ENCODE data around the gene RABGEF1.
A peak's percentile ranks its signal among the peaks of the same experiment; 100 is the strongest.
"Not testable (repeated sequence)": the region's sequence is repeated elsewhere in the genome, so short reads cannot be mapped to it uniquely, and the experiment has no call there.

Gene RABGEF1

GRCh38 chr7:66843492-66843891 lies 103.0 kb downstream of the RABGEF1 start:
- not testable (repeated sequence) for H3K9me3 ChIP-seq (ENCODE audit: low read length); H2AFZ ChIP-seq (ENCODE audit: low read depth, low read length); H3K27me3 ChIP-seq (ENCODE audit: insufficient read depth, low read length); H3K36me3 ChIP-seq (ENCODE audit: insufficient read depth, low read length)
- H3K4me3 ChIP-seq (ENCODE audit: low read length), result peak overlapping the region; percentile 88
- peaks cover 14% of the 10 kb centered on the region for H3K4me1 ChIP-seq (ENCODE audit: insufficient read depth, low read length)

- Histone ChIP-seq H3K9me3 (ENCODE audit: low read length) (no peaks in the 10 kb centered on the region), H3K4me1 (ENCODE audit: insufficient read depth, low read length) (peaks cover 14% of the 10 kb centered on the region), H3K27me3 (ENCODE audit: insufficient read depth, low read length) (no peaks in the 10 kb centered on the region)
Observed at GRCh38 chr7:66844552-66845378, 104.2 kb downstream of the RABGEF1 start.

DNA sequence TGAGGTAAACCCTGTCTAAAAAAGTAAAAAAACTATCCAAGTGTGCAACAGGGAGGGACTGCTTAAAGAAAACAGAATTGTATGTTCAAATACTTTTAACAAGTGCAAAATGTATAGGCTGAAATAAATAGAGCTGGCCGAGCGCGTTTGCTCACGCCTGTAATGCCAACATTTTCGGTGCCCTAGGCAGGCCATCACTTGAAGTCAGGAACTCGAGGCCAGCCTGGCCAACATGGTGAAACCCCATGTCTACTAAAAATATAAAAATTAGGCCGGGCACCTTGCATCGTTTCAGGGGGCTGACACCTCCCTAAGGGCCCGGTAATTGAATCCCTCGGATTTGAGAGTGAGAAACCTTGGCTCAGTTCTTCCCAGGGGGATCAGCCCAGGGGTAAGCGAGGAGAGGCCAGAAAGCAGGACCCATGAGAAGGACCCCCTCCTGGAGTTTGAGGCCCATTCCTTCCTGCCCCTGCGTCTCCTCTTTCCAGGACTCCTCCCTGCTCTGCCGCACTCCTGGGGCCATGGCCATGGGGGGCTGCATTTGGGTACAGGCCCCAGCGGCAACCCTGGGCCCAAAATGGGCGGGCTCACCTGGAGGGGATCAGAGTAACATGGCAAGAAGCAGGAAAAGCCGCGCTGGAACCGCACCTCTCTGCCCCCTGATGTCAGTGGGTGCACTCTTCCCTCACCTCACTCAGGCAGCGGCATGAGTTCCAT lies 105.0 kb downstream of the RABGEF1 start:
- H3K9me3 ChIP-seq (ENCODE audit: low read length), result no peaks in the 10 kb centered on the region
- H3K36me3 ChIP-seq (ENCODE audit: insufficient read depth, low read length), result peaks cover 2% of the 10 kb centered on the region
- H3K27me3 ChIP-seq (ENCODE audit: insufficient read depth, low read length), result no peaks in the 10 kb centered on the region
- peaks cover 14% of the 10 kb centered on the region for H3K4me1 ChIP-seq (ENCODE audit: insufficient read depth, low read length)
- peak overlapping the region; percentile 49 for H2AFZ ChIP-seq (ENCODE audit: low read depth, low read length)
- H3K4me3 ChIP-seq (ENCODE audit: low read length), result peak overlapping the region; percentile 88

More at GRCh38 chr7:66844552-66845378, 104.2 kb downstream of the RABGEF1 start:
- Histone ChIP-seq H2AFZ (ENCODE audit: low read depth, low read length) (peak overlapping the region; percentile 52), H3K4me3 (ENCODE audit: low read length) (peak overlapping the region; percentile 88), H3K36me3 (ENCODE audit: insufficient read depth, low read length) (peaks cover under 1% of the 10 kb centered on the region)

DNA sequence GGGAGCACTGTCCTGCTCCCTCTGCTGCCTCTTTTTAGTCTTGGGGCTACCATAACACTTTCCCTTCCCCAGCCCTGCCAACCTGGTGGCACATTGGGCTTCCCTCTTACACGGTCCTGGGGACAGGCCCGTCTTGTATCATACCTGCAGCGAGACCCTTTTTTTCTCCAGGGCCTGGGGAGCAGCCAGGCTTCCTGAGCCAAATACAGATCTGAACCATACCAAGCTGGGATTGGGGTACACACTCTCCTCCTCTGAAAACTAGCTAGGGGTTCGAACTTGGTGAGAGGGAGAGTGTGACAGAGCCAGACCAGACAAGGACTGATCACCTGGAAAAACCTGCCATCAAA lies 105.5 kb downstream of the RABGEF1 start:
- H3K9me3 ChIP-seq (ENCODE audit: low read length); H3K4me3 ChIP-seq (ENCODE audit: low read length); H3K27me3 ChIP-seq (ENCODE audit: insufficient read depth, low read length); H3K36me3 ChIP-seq (ENCODE audit: insufficient read depth, low read length); H2AFZ ChIP-seq (ENCODE audit: low read depth, low read length): not testable (repeated sequence)
- peaks cover 14% of the 10 kb centered on the region for H3K4me1 ChIP-seq (ENCODE audit: insufficient read depth, low read length)

DNA sequence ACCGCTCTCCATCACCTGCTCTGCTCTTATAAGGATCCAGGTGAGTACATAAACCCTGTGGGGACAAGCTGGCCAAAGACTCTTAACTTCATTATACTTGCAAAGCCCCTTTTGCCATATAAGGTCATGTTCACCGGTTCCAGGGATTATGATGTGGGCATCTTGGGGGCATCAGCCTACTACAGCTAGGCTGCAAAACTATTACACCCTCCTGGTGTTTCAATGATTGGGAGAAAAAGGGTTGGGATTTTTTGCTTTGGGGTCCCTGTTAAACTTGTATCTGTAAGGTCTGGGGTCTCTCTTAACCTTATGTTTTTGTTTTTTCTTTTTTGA lies 107.0 kb downstream of the RABGEF1 start:
- not testable (repeated sequence) for H3K27me3 ChIP-seq (ENCODE audit: insufficient read depth, low read length); H3K9me3 ChIP-seq (ENCODE audit: low read length); H3K36me3 ChIP-seq (ENCODE audit: insufficient read depth, low read length); H3K4me3 ChIP-seq (ENCODE audit: low read length); H2AFZ ChIP-seq (ENCODE audit: low read depth, low read length)
- H3K4me1 ChIP-seq (ENCODE audit: insufficient read depth, low read length), result peaks cover 14% of the 10 kb centered on the region

DNA sequence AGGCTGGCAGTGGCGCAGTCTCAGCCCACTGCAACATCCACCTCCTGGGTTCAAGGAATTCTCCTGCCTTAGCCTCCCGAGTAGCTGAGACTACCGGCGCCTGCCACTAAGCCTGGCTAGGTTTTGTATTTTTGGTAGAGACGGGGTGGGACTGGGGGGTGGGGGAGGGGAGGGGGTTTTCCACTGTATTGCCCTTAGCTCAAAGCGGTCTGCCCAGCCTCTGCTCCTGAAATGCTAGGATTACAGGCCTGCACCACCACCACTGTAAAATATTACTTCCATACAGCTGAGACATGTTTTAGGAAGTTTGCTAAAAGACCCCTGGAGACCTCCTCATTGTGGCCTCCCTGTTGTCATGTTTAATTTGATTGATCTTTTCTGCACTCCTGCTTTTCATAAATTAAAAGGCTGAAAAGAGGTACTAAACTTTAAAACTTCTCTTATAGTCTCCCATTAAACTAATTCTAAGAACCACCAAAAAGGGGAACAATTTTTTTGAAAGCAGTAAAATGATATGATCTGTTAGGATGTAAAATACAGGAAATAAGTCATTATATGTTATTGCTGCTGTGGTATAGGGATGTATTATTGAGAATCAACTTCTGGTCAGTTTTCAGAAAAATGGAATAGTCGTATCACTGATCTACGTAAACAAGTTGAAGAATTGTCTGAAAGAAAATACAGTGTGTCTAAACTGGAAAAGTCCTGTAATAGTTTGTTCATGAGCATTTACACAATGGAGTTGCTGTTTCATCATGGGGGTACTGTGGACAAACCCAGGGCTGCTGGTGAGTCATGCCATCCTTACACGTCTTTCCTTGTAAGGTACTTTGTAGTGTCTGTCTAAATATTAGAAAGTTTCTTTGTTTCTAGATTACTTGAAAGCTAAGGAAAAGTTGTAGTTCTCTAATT lies 107.6 kb downstream of the RABGEF1 start:
- Histone ChIP-seq H3K9me3 (ENCODE audit: low read length) (no peaks in the 10 kb centered on the region), H3K27me3 (ENCODE audit: insufficient read depth, low read length) (no peaks in the 10 kb centered on the region), H3K36me3 (ENCODE audit: insufficient read depth, low read length) (peaks cover 2% of the 10 kb centered on the region), H3K4me1 (ENCODE audit: insufficient read depth, low read length) (peaks cover 14% of the 10 kb centered on the region), H2AFZ (ENCODE audit: low read depth, low read length) (no peak overlapping the region), H3K4me3 (ENCODE audit: low read length) (no peak overlapping the region)

DNA sequence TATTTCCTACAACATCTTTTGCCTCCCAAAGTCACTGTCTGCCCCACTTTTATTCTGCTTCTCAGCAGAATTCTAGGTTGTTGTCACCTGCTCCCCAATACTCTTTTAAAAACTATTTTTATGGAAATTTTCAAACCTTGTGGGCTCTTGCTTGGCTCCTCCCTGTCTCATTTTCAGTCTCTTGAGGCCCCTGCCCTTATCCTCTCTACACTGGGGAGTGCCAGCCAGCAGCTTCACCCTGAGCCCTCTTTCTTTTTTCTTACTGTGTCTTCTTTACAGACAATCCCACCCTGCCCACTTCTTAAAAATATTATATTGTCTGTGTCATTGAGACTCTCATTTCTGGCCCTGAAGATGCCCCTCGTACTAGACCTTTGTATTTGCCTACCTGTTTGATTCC lies 118.8 kb downstream of the RABGEF1 start:
- H3K9me3 ChIP-seq (ENCODE audit: low read length), result no peaks in the 10 kb centered on the region
- no peak overlapping the region for H3K4me3 ChIP-seq (ENCODE audit: low read length)
- H2AFZ ChIP-seq (ENCODE audit: low read depth, low read length), result no peak overlapping the region
- peaks cover 12% of the 10 kb centered on the region for H3K36me3 ChIP-seq (ENCODE audit: insufficient read depth, low read length)
- H3K4me1 ChIP-seq (ENCODE audit: insufficient read depth, low read length), result no peaks in the 10 kb centered on the region
- H3K27me3 ChIP-seq (ENCODE audit: insufficient read depth, low read length), result no peaks in the 10 kb centered on the region

- no peaks in the 10 kb centered on the region for H3K27me3 ChIP-seq (ENCODE audit: insufficient read depth, low read length)
- peaks cover 1% of the 10 kb centered on the region for H3K4me1 ChIP-seq (ENCODE audit: insufficient read depth, low read length)
- no peak overlapping the region for H2AFZ ChIP-seq (ENCODE audit: low read depth, low read length)
- peaks cover 12% of the 10 kb centered on the region for H3K36me3 ChIP-seq (ENCODE audit: insufficient read depth, low read length)
- H3K9me3 ChIP-seq (ENCODE audit: low read length), result no peaks in the 10 kb centered on the region
- no peak overlapping the region for H3K4me3 ChIP-seq (ENCODE audit: low read length)
Observed at GRCh38 chr7:66859794-66860645, 119.5 kb downstream of the RABGEF1 start.

GRCh38 chr7:66860767-66861166 lies 120.2 kb downstream of the RABGEF1 start:
- H3K4me1 ChIP-seq (ENCODE audit: insufficient read depth, low read length), result peaks cover 7% of the 10 kb centered on the region
- no peaks in the 10 kb centered on the region for H3K9me3 ChIP-seq (ENCODE audit: low read length)
- no peak overlapping the region for H2AFZ ChIP-seq (ENCODE audit: low read depth, low read length)
- H3K4me3 ChIP-seq (ENCODE audit: low read length), result no peak overlapping the region
- peaks cover 12% of the 10 kb centered on the region for H3K36me3 ChIP-seq (ENCODE audit: insufficient read depth, low read length)
- H3K27me3 ChIP-seq (ENCODE audit: insufficient read depth, low read length), result no peaks in the 10 kb centered on the region
